ENCODE measurements around the gene IFIT3. TPM values are rescaled to one million over a fixed set of nuclear protein-coding genes. Genes with fewer than 3 reads are reported as not detected.

IFIT3 gene
- total and polyA plus RNA-seq, 2 experiments from 2014 or later = 0.42 to 0.52 TPM

DNA sequence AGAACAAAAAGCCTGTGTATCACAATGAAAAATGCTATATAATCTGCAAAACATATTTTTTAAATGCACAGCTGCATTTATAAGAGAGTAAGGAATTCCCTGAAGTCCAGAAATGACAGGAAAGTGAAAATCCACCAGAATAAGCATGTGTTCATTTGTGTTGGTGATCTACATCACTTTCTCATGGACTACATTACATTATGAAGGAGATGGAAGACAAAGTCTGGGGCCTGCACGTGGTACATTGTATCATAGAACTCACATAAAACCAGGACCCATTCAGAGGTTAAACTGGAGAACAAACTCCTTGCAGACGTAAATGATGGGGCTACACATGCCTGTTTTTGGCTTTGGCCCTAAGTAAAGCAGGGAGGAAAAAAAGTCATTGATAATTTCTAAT, 16.4 kb downstream of the IFIT3 start:
- no peak overlapping the region for H3K27ac ChIP-seq (ENCODE audit: low read depth)
- peaks cover 2% of the 10 kb centered on the region for H3K9me2 ChIP-seq (ENCODE audit: insufficient read depth)
- H2AFZ ChIP-seq = no peak overlapping the region
- no peak for ATAC-seq
- no peaks in the 10 kb centered on the region for H3K27me3 ChIP-seq (ENCODE audit: insufficient read depth)
- H3K27ac Mint-ChIP-seq = no peak overlapping the region
- no peaks in the 10 kb centered on the region for H3K9me3 Mint-ChIP-seq
- no peak for TF ChIP-seq EZH2phosphoT487 (IDR thresholded peaks at IDR 0.05; ENCODE audit: unreplicated experiment)
- TF ChIP-seq, protein P1, sequence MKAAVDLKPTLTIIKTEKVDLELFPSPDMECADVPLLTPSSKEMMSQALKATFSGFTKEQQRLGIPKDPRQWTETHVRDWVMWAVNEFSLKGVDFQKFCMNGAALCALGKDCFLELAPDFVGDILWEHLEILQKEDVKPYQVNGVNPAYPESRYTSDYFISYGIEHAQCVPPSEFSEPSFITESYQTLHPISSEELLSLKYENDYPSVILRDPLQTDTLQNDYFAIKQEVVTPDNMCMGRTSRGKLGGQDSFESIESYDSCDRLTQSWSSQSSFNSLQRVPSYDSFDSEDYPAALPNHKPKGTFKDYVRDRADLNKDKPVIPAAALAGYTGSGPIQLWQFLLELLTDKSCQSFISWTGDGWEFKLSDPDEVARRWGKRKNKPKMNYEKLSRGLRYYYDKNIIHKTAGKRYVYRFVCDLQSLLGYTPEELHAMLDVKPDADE (IDR thresholded peaks at IDR 0.05) = no peak
- TF ChIP-seq STAT1 (IDR thresholded peaks at IDR 0.05; ENCODE audit: unreplicated experiment) = no peak
- no peak for TF ChIP-seq ZNF331 (CRISPR knock-in tag; IDR thresholded peaks at IDR 0.05; ENCODE audit: low read depth)
- no peak for TF ChIP-seq ZNF114 (CRISPR knock-in tag; IDR thresholded peaks at IDR 0.05)
- no peak for TF ChIP-seq JUNB (IDR thresholded peaks at IDR 0.05; ENCODE audit: unreplicated experiment)
- TF ChIP-seq, protein P2, sequence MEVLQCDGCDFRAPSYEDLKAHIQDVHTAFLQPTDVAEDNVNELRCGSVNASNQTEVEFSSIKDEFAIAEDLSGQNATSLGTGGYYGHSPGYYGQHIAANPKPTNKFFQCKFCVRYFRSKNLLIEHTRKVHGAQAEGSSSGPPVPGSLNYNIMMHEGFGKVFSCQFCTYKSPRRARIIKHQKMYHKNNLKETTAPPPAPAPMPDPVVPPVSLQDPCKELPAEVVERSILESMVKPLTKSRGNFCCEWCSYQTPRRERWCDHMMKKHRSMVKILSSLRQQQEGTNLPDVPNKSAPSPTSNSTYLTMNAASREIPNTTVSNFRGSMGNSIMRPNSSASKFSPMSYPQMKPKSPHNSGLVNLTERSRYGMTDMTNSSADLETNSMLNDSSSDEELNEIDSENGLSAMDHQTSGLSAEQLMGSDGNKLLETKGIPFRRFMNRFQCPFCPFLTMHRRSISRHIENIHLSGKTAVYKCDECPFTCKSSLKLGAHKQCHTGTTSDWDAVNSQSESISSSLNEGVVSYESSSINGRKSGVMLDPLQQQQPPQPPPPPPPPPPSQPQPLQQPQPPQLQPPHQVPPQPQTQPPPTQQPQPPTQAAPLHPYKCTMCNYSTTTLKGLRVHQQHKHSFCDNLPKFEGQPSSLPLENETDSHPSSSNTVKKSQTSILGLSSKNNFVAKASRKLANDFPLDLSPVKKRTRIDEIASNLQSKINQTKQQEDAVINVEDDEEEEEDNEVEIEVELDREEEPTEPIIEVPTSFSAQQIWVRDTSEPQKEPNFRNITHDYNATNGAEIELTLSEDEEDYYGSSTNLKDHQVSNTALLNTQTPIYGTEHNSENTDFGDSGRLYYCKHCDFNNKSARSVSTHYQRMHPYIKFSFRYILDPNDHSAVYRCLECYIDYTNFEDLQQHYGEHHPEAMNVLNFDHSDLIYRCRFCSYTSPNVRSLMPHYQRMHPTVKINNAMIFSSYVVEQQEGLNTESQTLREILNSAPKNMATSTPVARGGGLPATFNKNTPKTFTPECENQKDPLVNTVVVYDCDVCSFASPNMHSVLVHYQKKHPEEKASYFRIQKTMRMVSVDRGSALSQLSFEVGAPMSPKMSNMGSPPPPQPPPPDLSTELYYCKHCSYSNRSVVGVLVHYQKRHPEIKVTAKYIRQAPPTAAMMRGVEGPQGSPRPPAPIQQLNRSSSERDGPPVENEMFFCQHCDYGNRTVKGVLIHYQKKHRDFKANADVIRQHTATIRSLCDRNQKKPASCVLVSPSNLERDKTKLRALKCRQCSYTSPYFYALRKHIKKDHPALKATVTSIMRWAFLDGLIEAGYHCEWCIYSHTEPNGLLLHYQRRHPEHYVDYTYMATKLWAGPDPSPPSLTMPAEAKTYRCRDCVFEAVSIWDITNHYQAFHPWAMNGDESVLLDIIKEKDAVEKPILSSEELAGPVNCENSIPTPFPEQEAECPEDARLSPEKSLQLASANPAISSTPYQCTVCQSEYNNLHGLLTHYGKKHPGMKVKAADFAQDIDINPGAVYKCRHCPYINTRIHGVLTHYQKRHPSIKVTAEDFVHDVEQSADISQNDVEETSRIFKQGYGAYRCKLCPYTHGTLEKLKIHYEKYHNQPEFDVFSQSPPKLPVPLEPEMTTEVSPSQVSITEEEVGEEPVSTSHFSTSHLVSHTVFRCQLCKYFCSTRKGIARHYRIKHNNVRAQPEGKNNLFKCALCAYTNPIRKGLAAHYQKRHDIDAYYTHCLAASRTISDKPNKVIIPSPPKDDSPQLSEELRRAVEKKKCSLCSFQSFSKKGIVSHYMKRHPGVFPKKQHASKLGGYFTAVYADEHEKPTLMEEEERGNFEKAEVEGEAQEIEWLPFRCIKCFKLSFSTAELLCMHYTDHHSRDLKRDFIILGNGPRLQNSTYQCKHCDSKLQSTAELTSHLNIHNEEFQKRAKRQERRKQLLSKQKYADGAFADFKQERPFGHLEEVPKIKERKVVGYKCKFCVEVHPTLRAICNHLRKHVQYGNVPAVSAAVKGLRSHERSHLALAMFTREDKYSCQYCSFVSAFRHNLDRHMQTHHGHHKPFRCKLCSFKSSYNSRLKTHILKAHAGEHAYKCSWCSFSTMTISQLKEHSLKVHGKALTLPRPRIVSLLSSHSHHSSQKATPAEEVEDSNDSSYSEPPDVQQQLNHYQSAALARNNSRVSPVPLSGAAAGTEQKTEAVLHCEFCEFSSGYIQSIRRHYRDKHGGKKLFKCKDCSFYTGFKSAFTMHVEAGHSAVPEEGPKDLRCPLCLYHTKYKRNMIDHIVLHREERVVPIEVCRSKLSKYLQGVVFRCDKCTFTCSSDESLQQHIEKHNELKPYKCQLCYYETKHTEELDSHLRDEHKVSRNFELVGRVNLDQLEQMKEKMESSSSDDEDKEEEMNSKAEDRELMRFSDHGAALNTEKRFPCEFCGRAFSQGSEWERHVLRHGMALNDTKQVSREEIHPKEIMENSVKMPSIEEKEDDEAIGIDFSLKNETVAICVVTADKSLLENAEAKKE (CRISPR knock-in tag; IDR thresholded peaks at IDR 0.05) = no peak
- TF ChIP-seq, protein P3, sequence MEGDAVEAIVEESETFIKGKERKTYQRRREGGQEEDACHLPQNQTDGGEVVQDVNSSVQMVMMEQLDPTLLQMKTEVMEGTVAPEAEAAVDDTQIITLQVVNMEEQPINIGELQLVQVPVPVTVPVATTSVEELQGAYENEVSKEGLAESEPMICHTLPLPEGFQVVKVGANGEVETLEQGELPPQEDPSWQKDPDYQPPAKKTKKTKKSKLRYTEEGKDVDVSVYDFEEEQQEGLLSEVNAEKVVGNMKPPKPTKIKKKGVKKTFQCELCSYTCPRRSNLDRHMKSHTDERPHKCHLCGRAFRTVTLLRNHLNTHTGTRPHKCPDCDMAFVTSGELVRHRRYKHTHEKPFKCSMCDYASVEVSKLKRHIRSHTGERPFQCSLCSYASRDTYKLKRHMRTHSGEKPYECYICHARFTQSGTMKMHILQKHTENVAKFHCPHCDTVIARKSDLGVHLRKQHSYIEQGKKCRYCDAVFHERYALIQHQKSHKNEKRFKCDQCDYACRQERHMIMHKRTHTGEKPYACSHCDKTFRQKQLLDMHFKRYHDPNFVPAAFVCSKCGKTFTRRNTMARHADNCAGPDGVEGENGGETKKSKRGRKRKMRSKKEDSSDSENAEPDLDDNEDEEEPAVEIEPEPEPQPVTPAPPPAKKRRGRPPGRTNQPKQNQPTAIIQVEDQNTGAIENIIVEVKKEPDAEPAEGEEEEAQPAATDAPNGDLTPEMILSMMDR (conservative IDR thresholded peaks at IDR 0.05; ENCODE audit: low read depth in 2 of 2) = no peak
- TF ChIP-seq NANOG (IDR thresholded peaks at IDR 0.05; ENCODE audit: borderline replicate concordance) = no peak
- TF ChIP-seq CREB1 (CRISPR knock-in tag; IDR thresholded peaks at IDR 0.05; ENCODE audit: low read depth) = no peak
- TF ChIP-seq POLR2AphosphoS5 (IDR thresholded peaks at IDR 0.05; ENCODE audit: low read depth) = no peak
- TF ChIP-seq, protein P4, sequence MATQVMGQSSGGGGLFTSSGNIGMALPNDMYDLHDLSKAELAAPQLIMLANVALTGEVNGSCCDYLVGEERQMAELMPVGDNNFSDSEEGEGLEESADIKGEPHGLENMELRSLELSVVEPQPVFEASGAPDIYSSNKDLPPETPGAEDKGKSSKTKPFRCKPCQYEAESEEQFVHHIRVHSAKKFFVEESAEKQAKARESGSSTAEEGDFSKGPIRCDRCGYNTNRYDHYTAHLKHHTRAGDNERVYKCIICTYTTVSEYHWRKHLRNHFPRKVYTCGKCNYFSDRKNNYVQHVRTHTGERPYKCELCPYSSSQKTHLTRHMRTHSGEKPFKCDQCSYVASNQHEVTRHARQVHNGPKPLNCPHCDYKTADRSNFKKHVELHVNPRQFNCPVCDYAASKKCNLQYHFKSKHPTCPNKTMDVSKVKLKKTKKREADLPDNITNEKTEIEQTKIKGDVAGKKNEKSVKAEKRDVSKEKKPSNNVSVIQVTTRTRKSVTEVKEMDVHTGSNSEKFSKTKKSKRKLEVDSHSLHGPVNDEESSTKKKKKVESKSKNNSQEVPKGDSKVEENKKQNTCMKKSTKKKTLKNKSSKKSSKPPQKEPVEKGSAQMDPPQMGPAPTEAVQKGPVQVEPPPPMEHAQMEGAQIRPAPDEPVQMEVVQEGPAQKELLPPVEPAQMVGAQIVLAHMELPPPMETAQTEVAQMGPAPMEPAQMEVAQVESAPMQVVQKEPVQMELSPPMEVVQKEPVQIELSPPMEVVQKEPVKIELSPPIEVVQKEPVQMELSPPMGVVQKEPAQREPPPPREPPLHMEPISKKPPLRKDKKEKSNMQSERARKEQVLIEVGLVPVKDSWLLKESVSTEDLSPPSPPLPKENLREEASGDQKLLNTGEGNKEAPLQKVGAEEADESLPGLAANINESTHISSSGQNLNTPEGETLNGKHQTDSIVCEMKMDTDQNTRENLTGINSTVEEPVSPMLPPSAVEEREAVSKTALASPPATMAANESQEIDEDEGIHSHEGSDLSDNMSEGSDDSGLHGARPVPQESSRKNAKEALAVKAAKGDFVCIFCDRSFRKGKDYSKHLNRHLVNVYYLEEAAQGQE (IDR thresholded peaks at IDR 0.05; ENCODE audit: unreplicated experiment) = no peak
- no peak for TF ChIP-seq EZH2 (IDR thresholded peaks at IDR 0.05; ENCODE audit: low read depth, unreplicated experiment)
- no peaks in the 10 kb centered on the region for H3K36me3 ChIP-seq (ENCODE audit: insufficient read depth)
- no peaks in the 10 kb centered on the region for H3K79me2 ChIP-seq (replicated peaks; ENCODE audit: insufficient read depth)
- peaks cover 55% of the 10 kb centered on the region for H3K4me1 Mint-ChIP-seq
- H4K20me1 ChIP-seq (replicated peaks; ENCODE audit: insufficient read depth) = no peaks in the 10 kb centered on the region
- no peaks in the 10 kb centered on the region for H3K36me3 Mint-ChIP-seq (ENCODE audit: low read depth)
- no peak for DNase-seq (ENCODE audit: low spot score)
- no peaks in the 10 kb centered on the region for H3F3A ChIP-seq (replicated peaks; ENCODE audit: low read depth)
- no peak overlapping the region for H3K4me3 Mint-ChIP-seq
- H3K4me3 ChIP-seq = no peak overlapping the region
- H3K4me1 ChIP-seq (ENCODE audit: insufficient read depth) = peaks cover 38% of the 10 kb centered on the region
- H3K4me2 ChIP-seq = no peak overlapping the region
- H3K27me3 Mint-ChIP-seq (ENCODE audit: insufficient read depth, low read depth, poor library complexity) = no peaks in the 10 kb centered on the region

Data from GM23338 (cell line).